Trophoblast cell (in vitro differentiated cells and primary cell): ENCODE measurements around the gene SDHA.
A peak's percentile ranks its signal among the peaks of the same experiment; 100 is the strongest.
"Not testable (repeated sequence)": the region's sequence is repeated elsewhere in the genome, so short reads cannot be mapped to it uniquely, and the experiment has no call there.

ENCODE experiments used
- DNase-seq, 2 donors: peaks; one replicate each; pipeline ENCODE4 v3.0.0-alpha.2; 2016
- H2AFZ ChIP-seq: 2 replicates; pipeline ENCODE4 v1.6.1; 2013; ENCODE audit warnings: low read length, moderate library complexity, mild to moderate bottlenecking; ENCODE audit not compliant: insufficient read depth, poor library complexity
- H2AK5ac ChIP-seq: 2 replicates; pipeline ENCODE4 v1.6.1; 2013; ENCODE audit warnings: mild to moderate bottlenecking, low read length
- H2BK120ac ChIP-seq: 2 replicates; pipeline ENCODE4 v1.6.1; 2013; ENCODE audit warnings: low read length, mild to moderate bottlenecking, moderate library complexity; ENCODE audit not compliant: insufficient read depth, poor library complexity
- H2BK12ac ChIP-seq: 2 replicates; pipeline ENCODE4 v1.6.1; 2013; ENCODE audit warnings: mild to moderate bottlenecking, low read length, moderate library complexity
- H2BK5ac ChIP-seq: 2 replicates; pipeline ENCODE4 v1.6.1; 2013; ENCODE audit warnings: low read length, low read depth, moderate library complexity, mild to moderate bottlenecking; ENCODE audit not compliant: poor library complexity
- H3K14ac ChIP-seq: 2 replicates; pipeline ENCODE4 v1.6.1; 2013; ENCODE audit warnings: mild to moderate bottlenecking, low read length
- H3K18ac ChIP-seq: 2 replicates; pipeline ENCODE4 v1.6.1; 2013; ENCODE audit warnings: mild to moderate bottlenecking, low read length
- H3K23ac ChIP-seq: 2 replicates; pipeline ENCODE4 v1.6.1; 2013; ENCODE audit warnings: low read length
- H3K27ac ChIP-seq: 2 replicates; pipeline ENCODE4 v1.5.1; 2013; ENCODE audit warnings: low read depth, mild to moderate bottlenecking, inconsistent platforms, low read length, moderate library complexity
- H3K27me3 ChIP-seq: 2 replicates; pipeline ENCODE4 v1.6.1; 2013; ENCODE audit warnings: inconsistent platforms, mild to moderate bottlenecking, low read length, moderate library complexity; ENCODE audit not compliant: insufficient read depth
- H3K36me3 ChIP-seq, 2 experiments: 1 replicate in 1 of 2; 2 replicates in 1 of 2; pipeline ENCODE4 v1.6.1; 2013; ENCODE audit warnings: low read length in 2 of 2, mild to moderate bottlenecking in 2 of 2, moderate library complexity in 1 of 2; ENCODE audit not compliant: insufficient read depth in 2 of 2, control insufficient read depth in 1 of 2
- H3K4ac ChIP-seq: 2 replicates; pipeline ENCODE4 v1.6.1; 2013; ENCODE audit warnings: low read depth, mild to moderate bottlenecking, low read length, moderate library complexity
- H3K4me1 ChIP-seq, 2 experiments: 1 replicate in 1 of 2; 2 replicates in 1 of 2; pipeline ENCODE4 v1.6.1; 2013; ENCODE audit warnings: low read length in 2 of 2, mild to moderate bottlenecking in 2 of 2, moderate library complexity in 1 of 2; ENCODE audit not compliant: insufficient read depth in 2 of 2, control insufficient read depth in 1 of 2
- H3K4me2 ChIP-seq: 2 replicates; pipeline ENCODE4 v1.6.1; 2013; ENCODE audit warnings: inconsistent platforms, mild to moderate bottlenecking, low read length, moderate library complexity
- H3K4me3 ChIP-seq: 2 replicates; pipeline ENCODE4 v1.5.1; 2013; ENCODE audit warnings: mild to moderate bottlenecking, low read depth, low read length, inconsistent platforms
- H3K79me1 ChIP-seq: one replicate; pipeline ENCODE4 v1.6.1; 2013; ENCODE audit warnings: low read length
- H3K79me2 ChIP-seq: 2 replicates; pipeline ENCODE4 v1.6.1; 2013; ENCODE audit warnings: low read length, mild to moderate bottlenecking; ENCODE audit not compliant: control insufficient read depth, insufficient read depth, poor library complexity
- H3K9ac ChIP-seq: 2 replicates; pipeline ENCODE4 v1.6.1; 2013; ENCODE audit warnings: mild to moderate bottlenecking, low read length
- H3K9me3 ChIP-seq: 2 replicates; pipeline ENCODE4 v1.6.1; 2013; ENCODE audit warnings: low read depth, mild to moderate bottlenecking, control low read depth, inconsistent platforms, low read length; ENCODE audit not compliant: insufficient read depth
- H4K12ac ChIP-seq: 2 replicates; pipeline ENCODE4 v1.6.1; 2013; ENCODE audit warnings: low read depth, mild to moderate bottlenecking, low read length, moderate library complexity
- H4K8ac ChIP-seq: 2 replicates; pipeline ENCODE4 v1.6.1; 2013; ENCODE audit warnings: low read depth, mild to moderate bottlenecking, low read length, moderate library complexity
- H4K91ac ChIP-seq: one replicate; pipeline ENCODE4 v1.6.1; 2013; ENCODE audit warnings: low read depth, mild to moderate bottlenecking, low read length, moderate library complexity
- WGBS: extraction: QIAGEN DNeasy Blood & Tissue Kit; methylation state at CpG from one replicate; pipeline ENCODE4 v1.1.7; 2013; ENCODE audit warnings: missing lambda C conversion rate; ENCODE audit not compliant: insufficient read length, insufficient coverage; ENCODE audit errors: extremely low coverage; 5-methylcytosine and 5-hydroxymethylcytosine counted together

The SDHA gene

GRCh38 chr5:271828-272167 is 53.7 kb downstream of the SDHA start:
- not testable (repeated sequence) for DNase-seq, H3K23ac ChIP-seq
- H3K4me3 ChIP-seq: peak overlapping the region; percentile 97

GRCh38 chr5:273091-273490 is 55.0 kb downstream of the SDHA start:
- peaks cover 13 to 14% of the 10 kb centered on the region in 2 experiments for H3K36me3 ChIP-seq
- H2BK120ac ChIP-seq, H4K8ac ChIP-seq, H3K27me3 ChIP-seq, H3K18ac ChIP-seq, H4K91ac ChIP-seq, H4K12ac ChIP-seq, DNase-seq, H3K4me3 ChIP-seq, H3K4ac ChIP-seq, H3K79me1 ChIP-seq, H2AFZ ChIP-seq, H3K27ac ChIP-seq, H2AK5ac ChIP-seq, H3K14ac ChIP-seq, H2BK5ac ChIP-seq, H3K79me2 ChIP-seq, H3K9me3 ChIP-seq, H3K4me1 ChIP-seq, H2BK12ac ChIP-seq, H3K23ac ChIP-seq, H3K9ac ChIP-seq: not testable (repeated sequence)
- WGBS: no CpG with 5 or more reads among the region's 9 CpGs
- H3K4me2 ChIP-seq: peak overlapping the region; percentile 23

More at GRCh38 chr5:271828-272167, 53.7 kb downstream of the SDHA start:
- Histone ChIP-seq H3K27ac (peak overlapping the region; percentile 61), H3K9ac (peak overlapping the region; percentile 94), H3K4ac (peak overlapping the region; percentile 73), H3K18ac (peak overlapping the region; percentile 88), H4K91ac (peak overlapping the region; percentile 80), H3K36me3 (peaks cover 13 to 15% of the 10 kb centered on the region in 2 experiments), H4K12ac (peak overlapping the region; percentile 34), H3K4me2 (peak overlapping the region; percentile 65), H3K14ac (peak overlapping the region; percentile 74), H2AFZ (peak overlapping the region; percentile 65), H4K8ac (peak overlapping the region; percentile 85), H2BK5ac (peak overlapping the region; percentile 24), H2BK120ac (peak overlapping the region; percentile 48)
- H2AK5ac ChIP-seq, H3K9me3 ChIP-seq, H3K79me1 ChIP-seq, H3K4me1 ChIP-seq, H3K27me3 ChIP-seq, H3K79me2 ChIP-seq, H2BK12ac ChIP-seq: not testable (repeated sequence)
- WGBS: no CpG with 5 or more reads among the region's 41 CpGs

GRCh38 chr5:273491-273890 is 55.4 kb downstream of the SDHA start:
- H3K18ac ChIP-seq, DNase-seq: not testable (repeated sequence)
- WGBS: no CpG with 5 or more reads among the region's 7 CpGs

GRCh38 chr5:274346-274745 is 56.2 kb downstream of the SDHA start:
- H3K9me3 ChIP-seq, DNase-seq, H3K27me3 ChIP-seq, H3K79me2 ChIP-seq, H2BK120ac ChIP-seq, H4K12ac ChIP-seq, H3K14ac ChIP-seq, H3K4me2 ChIP-seq, H3K4ac ChIP-seq, H2BK12ac ChIP-seq, H4K8ac ChIP-seq, H2AFZ ChIP-seq, H3K9ac ChIP-seq, H4K91ac ChIP-seq, H3K4me1 ChIP-seq, H3K23ac ChIP-seq, H3K27ac ChIP-seq, H3K4me3 ChIP-seq, H3K79me1 ChIP-seq, H2BK5ac ChIP-seq, H3K18ac ChIP-seq, H2AK5ac ChIP-seq: not testable (repeated sequence)
- no CpG with 5 or more reads among the region's 7 CpGs for WGBS
- H3K36me3 ChIP-seq: peaks cover 17 to 19% of the 10 kb centered on the region in 2 experiments

More at GRCh38 chr5:273491-273890, 55.4 kb downstream of the SDHA start:
- not testable (repeated sequence) for H3K4me1 ChIP-seq, H3K14ac ChIP-seq, H3K4me3 ChIP-seq, H2BK12ac ChIP-seq, H3K9ac ChIP-seq, H4K91ac ChIP-seq, H3K4me2 ChIP-seq, H3K9me3 ChIP-seq, H3K79me2 ChIP-seq, H3K27ac ChIP-seq, H3K79me1 ChIP-seq, H2AK5ac ChIP-seq, H3K27me3 ChIP-seq, H2BK5ac ChIP-seq, H4K8ac ChIP-seq, H2BK120ac ChIP-seq, H2AFZ ChIP-seq, H3K23ac ChIP-seq, H4K12ac ChIP-seq
- Histone ChIP-seq H3K4ac (peak overlapping the region; percentile 49), H3K36me3 (peaks cover 13 to 14% of the 10 kb centered on the region in 2 experiments)
